Midbrain (tissue), 1 donor: ENCODE results near the gene LEMD3.
A peak's percentile ranks its signal among the peaks of the same experiment; 100 is the strongest.

Experiments used
- DNase-seq: peaks from one replicate; lab custom pipeline; 2025; lab: John Stamatoyannopoulos, UW

Gene LEMD3

GRCh38 chr12:65170209-65170881 is 962 bp downstream of the LEMD3 start:
- peak; percentile 25 for DNase-seq

DNA sequence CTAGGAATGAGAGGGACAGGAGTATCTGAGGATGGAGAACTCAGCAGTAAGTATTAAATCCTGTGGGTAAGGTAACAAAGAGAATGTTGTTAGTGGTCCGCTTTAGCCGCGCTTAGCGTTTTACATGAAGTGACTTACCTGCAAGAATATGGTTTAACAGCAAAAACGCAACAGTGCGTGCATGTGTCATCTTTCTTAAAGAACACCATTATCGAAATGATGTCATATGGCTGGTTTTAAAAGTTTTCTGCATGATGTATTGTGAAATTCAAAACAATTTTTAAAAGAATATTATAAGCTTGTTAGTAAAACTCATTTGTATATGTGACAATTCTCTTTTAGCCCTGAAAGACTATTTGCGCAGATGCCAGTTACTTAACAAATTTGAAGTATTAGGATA is 1.7 kb downstream of the LEMD3 start:
- DNase-seq = no peak

DNA sequence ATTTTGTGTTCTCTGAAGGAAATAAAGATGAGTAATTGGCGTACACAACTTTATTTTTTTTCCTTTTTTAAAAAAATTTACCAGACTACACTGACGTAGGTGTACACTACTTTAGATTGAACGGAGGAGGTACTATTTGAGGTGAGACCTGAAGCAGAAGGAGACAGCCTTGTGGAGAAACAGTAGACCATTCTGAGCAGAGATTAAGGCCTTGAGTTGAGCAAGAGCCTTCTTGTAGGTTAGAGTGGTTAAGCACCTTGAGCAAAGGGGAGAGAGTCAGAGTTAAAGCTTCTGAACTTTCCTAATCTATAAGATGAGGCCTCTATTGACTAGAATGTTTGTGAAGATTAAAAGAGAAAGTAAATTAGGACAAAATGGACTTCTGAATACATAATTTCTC is 2.5 kb downstream of the LEMD3 start:
- no peak for DNase-seq

GRCh38 chr12:65175385-65175784 is 6.0 kb downstream of the LEMD3 start:
- DNase-seq = no peak

DNA sequence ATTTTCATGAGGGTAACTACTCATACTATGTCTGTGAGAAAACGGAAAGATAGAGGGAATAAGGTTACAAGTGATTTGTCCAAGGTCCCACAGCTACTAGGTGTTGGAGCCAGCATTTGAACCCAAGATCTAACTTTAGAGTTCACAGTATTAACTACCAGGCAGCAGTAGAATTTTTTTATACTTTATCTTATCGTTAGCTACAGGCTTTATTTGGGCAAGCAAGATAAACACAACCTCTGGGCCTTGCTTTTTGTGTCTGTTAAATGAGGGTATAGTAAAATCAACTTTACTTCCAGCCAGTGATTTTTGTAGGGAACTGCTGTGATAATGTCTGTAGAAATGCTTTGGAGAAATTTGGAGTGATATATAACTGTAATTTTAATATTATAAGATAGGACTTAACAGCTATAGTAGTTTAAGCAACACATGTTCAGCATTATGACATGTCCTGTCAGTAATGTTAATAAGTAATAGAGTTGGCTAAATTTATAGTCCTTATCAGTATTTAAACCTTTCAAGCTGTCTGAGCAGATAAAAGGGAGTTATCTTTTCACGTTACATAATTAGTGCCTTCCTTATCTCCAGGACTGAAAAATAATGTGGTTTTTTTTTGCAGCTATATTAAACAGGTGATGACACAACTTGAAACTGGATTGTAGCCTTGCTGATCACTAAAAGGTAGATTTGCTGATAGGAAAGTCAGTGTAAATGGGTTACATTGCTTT is 12.8 kb downstream of the LEMD3 start:
- DNase-seq = no peak

- DNase-seq = no peak
Measured at GRCh38 chr12:65184176-65184857, 14.9 kb downstream of the LEMD3 start.

DNA sequence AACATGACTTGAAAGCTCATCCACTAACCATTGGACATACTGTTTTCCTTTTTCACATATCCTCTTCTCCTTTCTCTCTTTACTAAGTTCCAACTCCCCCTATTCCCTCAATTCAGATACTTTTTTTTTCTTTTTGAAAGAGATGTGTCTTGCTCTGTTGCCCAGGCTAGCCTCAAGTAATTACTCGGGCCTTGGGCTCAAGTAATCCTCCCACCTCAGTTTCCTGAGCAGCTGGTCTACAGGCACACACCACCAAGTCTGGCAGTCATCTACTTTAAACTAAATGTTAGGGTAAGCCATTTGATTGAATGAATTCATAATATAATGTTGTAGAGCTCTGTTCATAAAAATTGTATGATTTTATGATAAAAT is 15.5 kb downstream of the LEMD3 start:
- no peak for DNase-seq

- no peak for DNase-seq
Measured at GRCh38 chr12:65187665-65188064, 18.3 kb downstream of the LEMD3 start.

DNA sequence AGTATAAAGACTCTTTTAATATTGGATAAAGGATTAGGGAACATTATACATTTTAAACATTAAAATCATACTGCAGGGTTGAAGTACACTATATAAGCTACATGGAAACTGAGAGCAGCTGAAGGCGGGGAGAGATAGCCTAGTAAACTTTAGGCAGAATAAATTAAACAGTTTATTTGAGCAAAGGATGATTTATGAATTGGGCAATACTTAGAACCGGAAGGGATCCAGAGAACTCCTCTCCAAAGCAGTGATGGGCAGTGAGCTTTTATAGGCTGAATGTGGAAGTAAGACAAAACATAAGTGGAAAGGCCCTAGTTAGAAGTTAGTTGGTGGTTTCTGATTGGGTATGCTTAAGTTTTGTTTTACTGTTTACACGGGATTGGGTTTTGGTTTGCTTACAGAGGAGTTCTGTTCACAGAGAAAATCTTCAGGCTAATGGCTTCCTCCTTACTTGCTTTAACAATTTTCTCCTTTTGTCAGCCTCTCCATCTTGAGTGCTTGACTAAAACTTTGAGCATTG is 18.9 kb downstream of the LEMD3 start:
- DNase-seq = no peak

- no peak for DNase-seq
Measured at GRCh38 chr12:65189028-65189718, 19.8 kb downstream of the LEMD3 start.

GRCh38 chr12:65192963-65193516 is 23.7 kb downstream of the LEMD3 start:
- DNase-seq = no peak

DNA sequence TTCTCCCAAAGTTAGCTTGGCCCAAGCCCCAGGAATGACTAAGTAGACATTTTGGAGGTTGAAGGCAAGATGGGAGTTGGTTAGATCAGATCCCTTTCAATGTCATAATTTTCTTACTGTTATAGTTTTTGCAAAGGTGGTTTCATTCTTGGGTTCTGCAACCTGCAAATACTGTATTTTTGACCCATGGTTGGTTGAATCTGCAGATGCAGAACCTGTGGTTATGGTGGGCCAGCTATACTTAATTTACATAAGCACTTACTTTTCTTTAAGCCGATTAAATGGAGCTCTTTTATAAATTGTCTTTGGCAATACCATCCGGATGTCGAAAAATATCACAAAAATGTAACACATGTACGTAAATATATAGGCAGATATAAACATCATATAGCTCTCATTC is 25.6 kb downstream of the LEMD3 start:
- no peak for DNase-seq

GRCh38 chr12:65195387-65196055 is 26.1 kb downstream of the LEMD3 start:
- no peak for DNase-seq

GRCh38 chr12:65196762-65197567 is 27.6 kb downstream of the LEMD3 start:
- no peak for DNase-seq

GRCh38 chr12:65199604-65200003 is 30.2 kb downstream of the LEMD3 start:
- DNase-seq = no peak

GRCh38 chr12:65200007-65200665 is 30.8 kb downstream of the LEMD3 start:
- no peak for DNase-seq

GRCh38 chr12:65203376-65203775 is 34.0 kb downstream of the LEMD3 start:
- DNase-seq = no peak

GRCh38 chr12:65204886-65205525 is 35.6 kb downstream of the LEMD3 start:
- DNase-seq = no peak

GRCh38 chr12:65205886-65206285 is 36.5 kb downstream of the LEMD3 start:
- no peak for DNase-seq

DNA sequence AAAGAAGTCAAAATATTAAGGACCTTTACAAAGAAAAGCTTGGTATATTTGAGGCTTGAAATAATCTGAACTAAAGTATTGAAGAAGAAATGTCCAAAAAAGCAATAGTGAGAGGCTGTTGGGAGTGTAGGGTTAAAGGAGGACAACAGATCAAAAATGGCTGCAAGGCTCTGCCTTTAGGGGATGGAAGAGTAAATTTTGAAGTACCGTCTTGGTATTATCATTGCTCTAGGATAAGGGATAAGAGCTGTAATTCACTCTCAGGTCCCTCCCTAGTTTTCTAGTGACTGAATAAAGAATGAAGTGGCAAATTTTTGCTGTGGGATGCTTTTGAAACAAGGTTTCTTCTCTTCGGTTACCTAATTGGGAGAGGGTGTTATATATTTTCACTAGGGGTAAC is 38.7 kb downstream of the LEMD3 start:
- DNase-seq = no peak
